IMR-90 (cell line): ENCODE measurements around the gene TNRC18. TPM values are rescaled to one million over a fixed set of nuclear protein-coding genes. Genes with fewer than 3 reads are reported as not detected.

Experiments used
- ATAC-seq: fragments of 200-7000 bp; cut with Tn5 transposase; 2 replicates; pipeline ENCODE4 v1.9.1; 2020; ENCODE audit warnings: low read depth, mild to moderate bottlenecking, moderate library complexity
- BruUV-seq: library from RNA; stranded (reverse); fragments of 400-500 nt; replicated peaks from 2 replicates; lab custom pipeline; 2021; lab: Mats Ljungman, UMichigan
- CTCF ChIA-PET: fragments of 300-600 bp; formaldehyde crosslinking; extraction: SDS; loops from one replicate; lab custom pipeline; 2021; ENCODE audit warnings: antibody characterized with exemption; lab: Yijun Ruan, JAX
- POLR2A ChIA-PET: fragments of 300-600 bp; sonication (Branson Sonifier 250); formaldehyde crosslinking; loops from one replicate; lab custom pipeline; 2022; ENCODE audit warnings: antibody characterized with exemption; ENCODE audit not compliant: unreplicated experiment; lab: Charles Lee
- DNase-seq: peaks from one replicate; pipeline ENCODE4 v3.0.0; 2013
- H2AFZ ChIP-seq: replicated peaks from 2 replicates; pipeline ENCODE3; 2013; ENCODE audit warnings: low read length, mild to moderate bottlenecking; ENCODE audit not compliant: poor library complexity
- H2AK5ac ChIP-seq: 2 replicates; pipeline ENCODE4 v1.6.1; 2013; ENCODE audit warnings: low read depth, low read length, inconsistent platforms
- H2AK9ac ChIP-seq: replicated peaks from 2 replicates; pipeline ENCODE3; 2013; ENCODE audit warnings: mild to moderate bottlenecking, low read depth, low read length, moderate library complexity; ENCODE audit not compliant: poor library complexity
- H2BK120ac ChIP-seq: 2 replicates; pipeline ENCODE4 v1.6.1; 2013; ENCODE audit warnings: low read depth, low read length, inconsistent platforms
- H2BK15ac ChIP-seq: 3 replicates; pipeline ENCODE4 v1.6.1; 2013; ENCODE audit warnings: low read depth, low read length, inconsistent platforms
- H2BK20ac ChIP-seq: 2 replicates; pipeline ENCODE4 v1.6.1; 2013; ENCODE audit warnings: low read depth, mild to moderate bottlenecking, inconsistent platforms, low read length, moderate library complexity
- H2BK5ac ChIP-seq: 2 replicates; pipeline ENCODE4 v1.6.1; 2013; ENCODE audit warnings: mild to moderate bottlenecking, low read depth, low read length, inconsistent platforms; ENCODE audit not compliant: poor library complexity, severe bottlenecking
- H3K14ac ChIP-seq: replicated peaks from 2 replicates; pipeline ENCODE4 v1.6.1; 2013; ENCODE audit warnings: low read depth, low read length, inconsistent platforms
- H3K18ac ChIP-seq: 2 replicates; pipeline ENCODE4 v1.6.1; 2013; ENCODE audit warnings: low read depth, low read length, control low read depth
- H3K23ac ChIP-seq: 2 replicates; pipeline ENCODE4 v1.6.1; 2013; ENCODE audit warnings: low read depth, low read length, inconsistent platforms
- H3K27ac ChIP-seq: 2 replicates; pipeline ENCODE4 v1.5.1; 2013; ENCODE audit warnings: mild to moderate bottlenecking, control low read depth, low read length; ENCODE audit not compliant: insufficient read depth
- H3K27me3 ChIP-seq: 2 replicates; pipeline ENCODE4 v1.6.1; 2013; ENCODE audit warnings: low read length; ENCODE audit not compliant: control insufficient read depth, insufficient read depth
- H3K36me3 ChIP-seq: 2 replicates; pipeline ENCODE4 v1.6.1; 2013; ENCODE audit warnings: low read length, mixed read lengths; ENCODE audit not compliant: control insufficient read depth, insufficient read depth
- H3K4ac ChIP-seq: 2 replicates; pipeline ENCODE4 v1.6.1; 2013; ENCODE audit warnings: low read depth, low read length, inconsistent platforms
- H3K4me1 ChIP-seq: 2 replicates; pipeline ENCODE4 v1.6.1; 2013; ENCODE audit warnings: low read length, mixed read lengths; ENCODE audit not compliant: control insufficient read depth, insufficient read depth
- H3K4me2 ChIP-seq: 2 replicates; pipeline ENCODE4 v1.6.1; 2013; ENCODE audit warnings: low read depth, mild to moderate bottlenecking, control low read depth, low read length, moderate library complexity
- H3K4me3 ChIP-seq: 2 replicates; pipeline ENCODE4 v1.5.1; 2013; ENCODE audit warnings: low read depth, mild to moderate bottlenecking, control low read depth, low read length, moderate library complexity; ENCODE audit not compliant: insufficient read depth
- H3K56ac ChIP-seq: 2 replicates; pipeline ENCODE4 v1.6.1; 2013; ENCODE audit warnings: low read length, inconsistent platforms; ENCODE audit not compliant: insufficient read depth; ENCODE audit errors: extremely low read depth
- H3K79me1 ChIP-seq, 2 experiments: 2 replicates each; pipeline ENCODE4 v1.6.1; 2013; ENCODE audit warnings: low read length in 2 of 2, inconsistent platforms in 1 of 2, low read depth in 1 of 2
- H3K9ac ChIP-seq: 2 replicates; pipeline ENCODE4 v1.6.1; 2013; ENCODE audit warnings: low read depth, low read length, control low read depth
- H3K9me1 ChIP-seq: 2 replicates; pipeline ENCODE4 v1.6.1; 2013; ENCODE audit warnings: low read length, inconsistent platforms; ENCODE audit not compliant: insufficient read depth
- H3K9me3 ChIP-seq: 2 replicates; pipeline ENCODE4 v1.6.1; 2013; ENCODE audit warnings: low read length; ENCODE audit not compliant: control insufficient read depth, insufficient read depth
- H4K20me1 ChIP-seq: 2 replicates; pipeline ENCODE4 v1.6.1; 2013; ENCODE audit warnings: low read length, inconsistent platforms; ENCODE audit not compliant: insufficient read depth
- H4K5ac ChIP-seq: 2 replicates; pipeline ENCODE4 v1.6.1; 2013; ENCODE audit warnings: mild to moderate bottlenecking, low read depth, low read length, control low read depth
- H4K8ac ChIP-seq, 2 experiments: 2 replicates each; pipeline ENCODE4 v1.6.1; 2013; ENCODE audit warnings: low read depth in 2 of 2, low read length in 2 of 2, control low read depth in 1 of 2, inconsistent platforms in 1 of 2
- H4K91ac ChIP-seq: 2 replicates; pipeline ENCODE4 v1.6.1; 2013; ENCODE audit warnings: low read depth, low read length, inconsistent platforms; ENCODE audit not compliant: insufficient read depth
- FOS ChIP-seq: fragments of 150-350 bp; IDR thresholded peaks from 2 replicates; pipeline ENCODE4 v1.6.1; 2016; ENCODE audit warnings: low read depth, low read length
- RCOR1 ChIP-seq: IDR thresholded peaks from 2 replicates; pipeline ENCODE4 v1.6.1; 2012; ENCODE audit warnings: mild to moderate bottlenecking, low read length, improper control_type of control experiment; ENCODE audit not compliant: insufficient replicate concordance
- WGBS, 2 experiments: methylation state at CpG; one replicate each; pipeline versions ENCODE4 v1.1.5 to v1.1.7; 2013; ENCODE audit warnings: missing lambda C conversion rate in 2 of 2; ENCODE audit not compliant: insufficient read length in 1 of 2; ENCODE audit errors: extremely low coverage in 2 of 2; 5-methylcytosine and 5-hydroxymethylcytosine counted together
- dilution Hi-C: fragments of 300-500 bp; cut with HindIII; formaldehyde crosslinking; loops from one replicate; pipeline ENCODE4 v1.14.3; 2018; ENCODE audit warnings: low sequenced_read_pairs; ENCODE audit not compliant: unreplicated experiment
- in situ Hi-C: fragments of 300-500 bp; cut with MboI; formaldehyde crosslinking; loops from 3 replicates; pipeline ENCODE4 v1.14.3; 2019; ENCODE audit warnings: low sequenced_read_pairs, inconsistent platforms, mixed read lengths
- intact Hi-C: fragments of 100-400 bp; cut with micrococcal nuclease; formaldehyde crosslinking; loops from 2 replicates; pipeline ENCODE4 v1.10.0; 2022
- polyA plus RNA-seq, 3 experiments: library from polyadenylated mRNA; depleted of rRNA; stranded (reverse); fragments of >200 nt; gene quantifications; 2 replicates each; pipeline ENCODE4 v1.2.3, GENCODE V29; 2012; ENCODE audit warnings: low replicate concordance in 1 of 3
- total RNA-seq: library from RNA; depleted of rRNA; stranded (reverse); fragments of >200 nt; gene quantifications from 2 replicates; pipeline ENCODE4 v1.2.3, GENCODE V29; 2012

Gene TNRC18
- total and polyA plus RNA-seq, 2 of the 4 experiments (the other 2 are of a cell fraction), result 4.7 to 29.6 TPM

DNA sequence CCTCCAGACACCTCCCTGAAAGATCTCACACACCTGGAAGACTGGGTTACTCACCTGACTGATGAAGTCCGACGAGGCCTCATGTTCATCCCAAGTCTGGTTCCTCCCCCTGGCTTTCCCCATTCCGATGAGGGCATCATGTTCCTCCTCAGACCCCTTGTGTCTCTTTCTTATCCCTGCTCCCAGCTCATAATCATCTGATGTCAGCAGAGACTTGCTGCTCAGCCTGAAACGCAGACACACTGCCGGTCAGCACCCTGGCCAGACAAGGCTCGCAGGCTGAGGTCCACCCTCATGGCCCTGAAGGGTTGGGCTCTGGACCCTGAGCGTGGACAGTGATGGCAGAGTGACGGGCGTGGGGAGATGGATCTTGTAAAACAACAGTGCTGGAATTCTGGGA lies 64.3 kb downstream of the TNRC18 start:
- peaks cover 23 to 77% of the 10 kb centered on the region in 2 experiments for H3K79me1 ChIP-seq
- H3K4ac ChIP-seq, result no peak overlapping the region
- dilution Hi-C loops, result no loop called here
- H3K27me3 ChIP-seq, result no peaks in the 10 kb centered on the region
- no peak overlapping the region for H2AFZ ChIP-seq
- H2AK9ac ChIP-seq, result no peak overlapping the region
- in situ Hi-C loops, result no loop called here
- H3K4me2 ChIP-seq, result no peak overlapping the region
- H3K14ac ChIP-seq, result no peak overlapping the region
- H3K27ac ChIP-seq, result no peak overlapping the region
- no peak overlapping the region for H3K18ac ChIP-seq
- peaks cover 3% of the 10 kb centered on the region for H3K4me1 ChIP-seq
- no peak overlapping the region for H2BK120ac ChIP-seq
- no peak overlapping the region for H2AK5ac ChIP-seq
- peaks cover 82% of the 10 kb centered on the region for H3K36me3 ChIP-seq
- no TSS peak for BruUV-seq
- H2BK15ac ChIP-seq, result no peak overlapping the region
- no peak overlapping the region for H3K56ac ChIP-seq
- TF ChIP-seq FOS (no peak), RCOR1 (no peak)
- no peak overlapping the region for H2BK20ac ChIP-seq
- no peak overlapping the region for H4K5ac ChIP-seq
- no peak overlapping the region for H4K91ac ChIP-seq
- ChIA-PET CTCF (no interaction called here), POLR2A (no interaction called here)
- WGBS, 2 experiments, result no CpG with 5 or more reads among the region's 9 CpGs
- H4K20me1 ChIP-seq, result peaks cover 49% of the 10 kb centered on the region
- H3K9ac ChIP-seq, result no peak overlapping the region
- H2BK5ac ChIP-seq, result no peak overlapping the region
- no peak overlapping the region for H3K23ac ChIP-seq
- intact Hi-C loops, result no loop called here
- ATAC-seq (no peak), DNase-seq (no peak)
- peaks cover 3% of the 10 kb centered on the region for H3K9me1 ChIP-seq
- H3K4me3 ChIP-seq, result no peak overlapping the region
- no peaks in the 10 kb centered on the region for H3K9me3 ChIP-seq
- H4K8ac ChIP-seq, result no peak overlapping the region
